BJ (cell line): Measurements from ENCODE around the gene OR7G3. TPM values are rescaled to one million over a fixed set of nuclear protein-coding genes. Genes with fewer than 3 reads are reported as not detected.

Source experiments
- CTCF ChIA-PET: fragments of 350-600 bp; formaldehyde crosslinking; extraction: SDS; loops from one replicate; lab custom pipeline; 2021; ENCODE audit warnings: antibody characterized with exemption, inconsistent platforms; lab: Yijun Ruan, JAX
- POLR2A ChIA-PET: fragments of 300-600 bp; sonication (Branson Sonifier 250); formaldehyde crosslinking; extraction: SDS; loops from one replicate; lab custom pipeline; 2021; ENCODE audit warnings: antibody characterized with exemption; lab: Charles Lee
- DNase-seq: peaks from one replicate; pipeline ENCODE4 v3.0.0-alpha.2; 2011; ENCODE audit warnings: low read depth
- H3K27me3 ChIP-seq: 2 replicates; pipeline ENCODE4 v1.6.0; 2011; ENCODE audit warnings: low read length; ENCODE audit not compliant: control insufficient read depth, insufficient read depth
- H3K36me3 ChIP-seq: 2 replicates; pipeline ENCODE4 v1.5.1; 2011; ENCODE audit warnings: low read length; ENCODE audit not compliant: control insufficient read depth, insufficient read depth
- H3K4me3 ChIP-seq: 2 replicates; pipeline ENCODE4 v1.5.1; 2011; ENCODE audit warnings: low read depth, mild to moderate bottlenecking, control low read depth, low read length
- CTCF ChIP-seq: IDR thresholded peaks from 2 replicates; pipeline ENCODE4 v1.5.1; 2011; ENCODE audit warnings: low read depth, mild to moderate bottlenecking, control low read depth, inconsistent platforms, low read length, moderate library complexity; ENCODE audit not compliant: insufficient read depth
- polyA plus RNA-seq: library from polyadenylated mRNA; depleted of rRNA; stranded (reverse); fragments of >200 nt; gene quantifications from 2 replicates; pipeline ENCODE4 v1.2.3, GENCODE V29; 2011; rRNA removed
- small RNA-seq: library from RNA; depleted of rRNA; stranded (forward); fragments of <200 nt; gene quantifications from one replicate; pipeline ENCODE3, GENCODE V24; 2012; ENCODE audit warnings: low replicate concordance, low read depth; ENCODE audit not compliant: insufficient read length

The OR7G3 gene
- polyA plus RNA-seq, 1 experiment = not detected

GRCh38 chr19:9078651-9079050 lies 48.1 kb downstream of the OR7G3 start:
- Histone ChIP-seq H3K36me3 (no peaks in the 10 kb centered on the region), H3K27me3 (no peaks in the 10 kb centered on the region), H3K4me3 (no peak overlapping the region)
- CTCF ChIA-PET = interaction anchor here (3.0 kb wide), 1 partner anchor 425 kb away, joined by 11 read pairs; no protein-coding TSS in a partner anchor
- POLR2A ChIA-PET = no interaction called here
- TF ChIP-seq CTCF = no peak
- DNase-seq = no peak

- H3K36me3 ChIP-seq = no peaks in the 10 kb centered on the region
- no peak for DNase-seq
- no peak overlapping the region for H3K4me3 ChIP-seq
- no peaks in the 10 kb centered on the region for H3K27me3 ChIP-seq
- ChIA-PET POLR2A (no interaction called here), CTCF (no interaction called here)
- no peak for TF ChIP-seq CTCF
Observed at GRCh38 chr19:9076901-9077300, 49.8 kb downstream of the OR7G3 start.

Small RNA genes within 50 kb of the gene (small RNA-seq; reads per million reads assigned to genes)
- gene OR1M4P = not detected

Other genes with a start within 250 kb of the OR7G3 start
- not detected in 2 replicates for gene MUC16, start 116.5 kb downstream of the OR7G3 start, polyA plus RNA-seq
- gene OR1M1, start 39.9 kb downstream of the OR7G3 start, polyA plus RNA-seq = not detected in 2 replicates
- not detected in 2 replicates for gene OR7G2, start 19.5 kb downstream of the OR7G3 start, polyA plus RNA-seq
- not detected in 2 replicates for gene OR7G1, start 11.2 kb downstream of the OR7G3 start, polyA plus RNA-seq
- gene ZNF317, start 13.4 kb upstream of the OR7G3 start, polyA plus RNA-seq = 15.1 and 16.2 TPM in 2 replicates
- gene OR7D2, start 52.0 kb upstream of the OR7G3 start, polyA plus RNA-seq = not detected in 2 replicates
- gene OR7D4, start 92.6 kb upstream of the OR7G3 start, polyA plus RNA-seq = not detected in 2 replicates
- gene OR7E24, start 124.0 kb upstream of the OR7G3 start, polyA plus RNA-seq = not detected in 2 replicates
- gene ZNF699, start 182.9 kb upstream of the OR7G3 start, polyA plus RNA-seq = 2.1 and 3.4 TPM in 2 replicates
- gene ZNF559, start 197.2 kb upstream of the OR7G3 start, polyA plus RNA-seq = 8.2 and 15.6 TPM in 2 replicates
- 0.94 and 1.9 TPM in 2 replicates for gene ZNF177, start 236.1 kb upstream of the OR7G3 start, polyA plus RNA-seq